ENCODE data around the gene DRAXIN.

Gene DRAXIN

DNA sequence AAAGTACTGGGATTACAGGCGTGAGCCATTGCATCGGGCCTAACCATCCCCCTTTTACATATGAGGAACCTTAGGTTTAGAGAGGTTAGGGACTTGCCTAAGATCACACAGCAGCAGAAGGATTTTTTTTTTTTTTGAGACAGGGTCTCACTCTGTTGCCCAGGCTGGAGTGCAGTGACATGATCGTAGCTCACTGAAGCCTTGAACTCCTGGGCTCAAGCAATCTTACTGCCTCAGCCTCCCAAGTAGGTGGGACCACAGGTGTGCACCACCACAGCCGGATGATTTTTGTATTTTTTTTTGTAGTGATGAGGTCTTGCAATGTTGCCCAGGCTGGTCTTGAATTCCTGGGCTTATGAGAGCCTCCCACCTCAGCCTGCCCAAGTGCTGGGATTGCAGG, 68.3 kb downstream of the DRAXIN start:
- no peak for DNase-seq

DNA sequence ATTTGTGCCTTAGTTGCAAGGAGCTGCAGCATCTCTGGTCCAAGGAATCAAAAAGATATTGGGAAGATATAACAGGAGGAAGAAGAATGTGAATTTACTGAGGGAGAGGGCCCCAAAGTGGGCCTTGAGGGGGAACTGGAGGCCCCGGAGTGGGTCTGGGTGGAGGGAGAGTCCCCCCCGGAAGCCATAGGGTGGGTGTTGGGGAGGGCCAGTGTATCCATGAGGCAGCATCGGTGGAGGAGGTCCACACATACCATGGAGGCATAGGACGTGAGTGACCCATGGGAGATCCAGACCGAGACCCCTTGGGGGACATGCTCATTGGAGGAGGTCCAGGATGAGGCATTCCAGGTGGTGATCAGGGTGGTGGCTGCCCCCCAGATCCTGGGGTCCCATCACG, 69.8 kb downstream of the DRAXIN start:
- DNase-seq: no peak

DNA sequence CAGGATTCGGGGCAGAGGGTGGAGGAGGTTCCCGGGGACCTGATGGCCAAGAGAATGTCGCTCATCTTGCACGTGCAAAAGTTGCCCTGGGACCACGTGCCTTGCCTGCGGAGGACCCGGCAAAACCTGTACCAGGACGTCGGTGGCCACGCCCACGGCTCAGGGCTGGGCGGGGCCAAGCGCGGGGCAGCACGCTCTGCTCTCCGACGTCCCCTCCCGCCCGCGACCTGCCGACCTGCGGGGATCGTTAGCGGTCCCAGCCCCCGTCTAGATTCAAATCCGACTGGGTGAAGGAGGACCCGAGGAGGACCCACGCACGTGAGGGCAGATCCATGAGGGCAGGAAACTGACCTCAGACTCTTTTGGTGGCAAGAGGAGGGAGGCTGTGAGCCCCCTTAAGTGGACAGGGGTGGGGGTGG, 70.5 kb downstream of the DRAXIN start, which contains the start of gene C1orf167:
Gene C1orf167, plus strand, starts transcription at position 206 of the 419 bp plus-strand sequence. CDS start 2,208 bp downstream, outside the sequence.
- DNase-seq: no peak

DNA sequence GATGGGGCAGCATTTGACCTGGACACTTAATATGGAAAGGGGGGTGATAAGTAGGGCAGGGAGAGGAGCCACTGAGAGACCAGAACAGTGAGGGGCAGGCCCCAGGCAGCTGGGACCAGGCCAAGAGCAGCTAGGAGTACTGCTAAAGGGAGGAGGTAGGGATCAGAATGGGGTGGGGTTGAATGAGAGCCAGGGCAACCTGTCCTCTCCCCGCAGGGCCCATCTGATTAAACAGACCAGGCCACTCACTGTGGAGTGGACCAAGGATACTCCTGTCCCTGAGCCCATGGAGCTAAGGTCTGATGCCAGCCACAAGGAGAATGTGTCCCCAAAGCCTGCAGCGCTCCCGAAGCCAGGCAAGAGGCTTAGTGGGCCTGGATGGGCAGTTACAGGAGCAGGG, 72.6 kb downstream of the DRAXIN start:
- DNase-seq: no peak

DNA sequence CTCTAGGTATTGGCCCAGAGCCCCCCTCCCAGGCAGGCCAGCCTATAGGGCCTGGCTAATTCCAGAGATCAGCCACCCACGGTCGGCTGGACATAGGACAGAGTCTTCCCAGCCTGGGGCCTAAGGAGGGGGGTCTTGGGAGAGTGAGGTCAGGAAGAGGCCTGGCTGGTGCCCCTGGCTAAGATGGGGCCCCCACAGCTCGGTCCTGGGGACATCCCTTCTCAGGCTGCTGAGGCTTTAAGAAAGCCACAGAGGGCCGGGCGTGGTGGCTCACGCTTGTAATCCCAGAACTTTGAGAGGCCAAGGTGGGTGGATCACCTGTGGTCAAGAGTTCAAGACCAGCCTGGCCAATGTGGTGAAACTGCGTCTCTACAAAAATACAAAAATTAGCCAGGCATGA, 73.0 kb downstream of the DRAXIN start:
- DNase-seq: no peak

DNA sequence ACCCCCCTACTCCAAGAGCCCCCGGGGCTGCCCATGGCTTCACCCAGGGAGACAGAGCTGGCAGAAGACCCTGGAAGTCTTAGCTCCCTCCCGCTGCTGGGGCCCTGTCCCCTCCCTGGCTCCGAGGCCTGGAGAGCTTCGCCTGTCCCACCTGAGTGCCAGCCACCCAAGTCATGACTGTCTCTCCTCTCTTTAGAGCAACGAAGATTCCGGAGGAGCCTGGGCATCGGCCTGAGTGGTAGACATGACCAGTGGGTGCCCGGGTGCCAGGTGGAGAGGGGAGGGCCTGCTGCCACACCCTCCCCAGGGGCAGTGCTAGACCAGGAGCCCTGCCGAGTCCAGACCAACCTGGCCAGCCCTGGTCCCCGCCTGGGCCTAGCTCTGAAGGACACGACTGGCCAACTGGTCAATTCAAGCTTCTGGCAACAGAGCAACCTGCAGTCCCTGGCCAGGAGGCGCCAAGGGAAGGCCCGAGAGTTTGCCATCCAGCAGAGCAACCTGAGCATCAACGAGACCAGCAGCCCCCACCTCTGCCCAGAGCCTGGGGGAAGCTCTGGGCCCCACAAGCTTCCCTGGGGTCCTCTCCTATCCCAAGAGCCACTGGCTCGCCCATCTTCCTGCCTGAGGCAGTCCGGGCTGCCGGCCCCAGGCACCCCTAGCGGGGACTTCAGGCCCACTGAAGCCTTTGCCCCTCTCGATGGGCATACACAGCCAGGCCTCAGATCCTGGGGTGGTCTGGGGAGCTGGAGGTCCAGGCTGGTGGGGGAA, 74.3 kb downstream of the DRAXIN start:
- DNase-seq: no peak

DNA sequence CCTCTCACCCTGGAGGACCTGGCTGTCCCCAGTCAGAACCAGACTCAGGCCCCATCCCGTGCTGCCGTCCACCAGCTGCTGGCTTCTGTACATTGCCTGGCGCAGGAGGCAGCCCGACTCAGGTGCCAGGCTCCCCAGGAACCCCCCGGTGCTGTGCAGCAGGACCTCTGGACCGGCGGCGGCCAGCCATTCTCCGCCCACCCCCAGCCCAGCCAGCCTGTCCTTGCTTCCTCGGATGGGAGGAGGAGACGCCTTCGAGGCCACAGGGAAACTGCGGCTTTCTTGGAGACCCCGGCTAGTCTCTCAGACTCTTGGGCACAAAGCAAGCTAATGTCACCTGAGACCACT, 74.9 kb downstream of the DRAXIN start:
- DNase-seq: no peak

DNA sequence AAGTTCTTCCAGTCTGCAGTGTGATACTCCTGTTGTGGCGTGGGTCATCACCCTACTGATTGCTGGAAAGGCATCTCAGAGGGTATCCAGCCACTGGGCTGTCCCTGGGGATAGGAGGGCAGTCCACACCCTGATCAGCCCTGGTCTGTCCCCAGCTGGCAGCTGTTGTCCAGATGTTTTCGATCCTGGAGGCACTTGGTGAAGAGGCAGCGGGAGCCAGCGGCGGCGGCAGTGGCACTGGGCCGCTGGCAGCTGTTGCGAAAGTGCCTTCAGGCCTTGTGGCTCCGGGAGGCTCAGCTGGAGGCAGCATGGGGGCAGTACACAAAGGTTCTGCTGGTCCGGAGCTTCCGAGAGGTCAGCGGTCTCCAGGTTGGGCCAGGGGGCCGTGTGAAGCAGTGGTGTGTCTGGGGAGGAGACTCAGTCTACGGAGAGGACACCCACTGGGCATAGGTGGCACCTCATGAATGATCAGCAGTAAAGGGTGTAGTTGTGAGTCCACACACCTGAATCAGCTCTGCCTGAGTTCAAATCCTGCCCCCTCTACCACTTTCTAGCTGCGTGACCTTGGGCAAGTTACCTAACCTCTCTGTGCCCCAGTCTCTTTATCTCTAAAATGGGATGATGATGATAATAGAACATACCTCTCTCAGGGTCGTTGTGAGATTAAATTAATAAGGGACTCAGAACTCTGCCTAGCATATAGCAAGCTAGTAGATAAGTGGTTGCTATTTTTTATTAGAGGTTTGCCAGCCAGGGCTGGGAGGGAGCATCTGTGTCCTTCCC, 76.6 kb downstream of the DRAXIN start:
- DNase-seq: no peak

DNA sequence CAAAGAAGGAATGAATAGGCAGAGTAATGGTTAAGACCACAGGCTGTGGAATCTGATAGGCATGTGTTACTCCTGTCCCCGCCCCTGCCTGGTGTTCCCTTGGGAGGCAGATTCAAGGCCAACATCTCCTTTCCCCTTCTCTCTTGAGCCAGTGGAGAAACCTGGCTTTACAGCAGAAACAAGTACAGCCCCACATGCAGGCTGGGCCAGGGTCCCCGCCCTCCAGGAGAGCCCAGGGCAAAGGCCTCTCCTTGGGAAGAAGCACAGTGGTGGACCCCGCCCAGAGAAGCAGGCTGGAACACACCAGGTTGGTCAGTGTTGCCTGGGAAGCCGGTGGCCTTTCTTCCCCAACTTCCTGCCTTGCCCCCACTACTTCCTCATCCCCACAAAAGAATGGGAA, 77.3 kb downstream of the DRAXIN start:
- no peak for DNase-seq

DNA sequence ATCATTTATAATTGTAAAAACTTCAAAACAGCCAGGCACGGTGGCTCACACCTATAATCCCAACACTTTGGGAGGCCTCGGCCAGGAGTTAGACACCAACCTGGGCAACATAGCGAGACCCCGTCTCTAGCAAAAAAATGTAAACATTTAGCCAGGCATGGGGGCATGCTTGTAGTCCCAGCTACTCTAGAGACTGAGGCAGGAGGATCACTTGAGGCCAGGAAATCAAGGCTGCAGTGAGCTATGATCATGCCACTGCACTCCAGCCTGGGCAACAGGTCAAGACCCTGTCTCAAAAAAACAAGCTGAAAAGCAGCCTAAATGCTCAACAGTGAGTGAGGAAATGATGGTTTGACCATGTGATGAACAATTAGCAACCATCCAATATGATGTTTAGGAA, 77.8 kb downstream of the DRAXIN start:
- DNase-seq: no peak

DNA sequence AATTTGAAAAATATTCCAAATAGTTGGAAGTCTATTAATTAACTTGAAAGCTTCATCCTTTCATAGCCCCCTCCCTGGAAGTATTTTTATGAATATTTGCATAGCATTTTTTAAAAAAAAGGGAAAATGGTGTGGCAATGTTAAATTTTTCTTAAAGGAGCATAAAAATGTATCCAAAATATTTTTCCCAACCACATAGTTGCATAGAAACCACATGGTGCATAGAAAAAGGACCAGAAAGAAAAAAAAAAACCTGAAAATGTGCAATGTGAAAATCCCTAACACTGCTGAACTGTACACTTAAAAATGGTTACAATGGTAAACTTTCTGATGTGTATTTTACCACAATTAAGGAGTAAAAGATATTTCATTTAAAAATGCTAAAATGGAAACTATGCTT, 78.5 kb downstream of the DRAXIN start:
- DNase-seq: no peak

DNA sequence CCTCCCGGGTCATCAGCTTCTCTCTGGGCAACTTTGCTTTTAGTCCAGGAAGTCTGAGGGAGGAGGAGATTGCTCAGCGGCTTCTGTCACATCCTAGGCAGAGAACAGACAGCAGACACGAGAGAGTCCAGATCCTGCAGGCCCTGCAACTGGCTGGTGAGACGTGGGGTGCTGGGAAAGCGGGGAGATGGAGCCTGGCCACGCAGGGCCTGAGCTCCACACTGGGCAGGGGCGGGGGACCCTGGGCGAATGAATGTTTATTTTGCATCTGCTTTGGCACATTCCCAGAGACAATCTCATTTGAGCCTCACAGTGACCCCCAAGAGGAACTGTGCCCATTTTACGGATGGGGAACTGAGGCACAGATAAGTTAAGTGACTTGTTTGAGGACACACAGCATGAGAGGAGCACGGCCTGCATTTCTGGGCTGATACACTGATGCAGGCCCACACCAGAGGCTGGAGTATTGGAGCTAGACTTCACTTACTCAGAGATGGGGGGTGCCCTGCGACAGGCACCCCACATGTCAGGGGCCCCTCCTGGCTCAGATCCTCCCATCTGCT, 80.1 kb downstream of the DRAXIN start:
- DNase-seq: no peak

DNA sequence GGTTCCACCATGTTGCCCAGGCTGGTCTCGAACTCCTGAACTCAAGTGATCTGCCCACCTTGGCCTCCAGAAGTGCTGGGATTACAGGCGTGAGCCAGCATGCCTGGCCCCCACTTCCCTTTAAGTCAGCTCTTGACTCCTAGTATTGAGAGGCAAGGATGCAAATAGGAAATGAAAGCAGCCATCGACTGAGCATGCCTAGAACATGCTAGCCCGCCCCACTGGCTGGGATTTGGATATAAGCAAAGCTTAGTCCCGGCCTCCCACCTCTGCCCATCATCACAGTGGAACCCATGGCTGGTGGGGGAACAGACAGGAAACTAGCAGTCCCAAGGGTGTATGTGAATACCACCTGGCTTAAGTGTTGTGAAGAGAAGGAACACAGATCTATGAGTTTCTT, 80.9 kb downstream of the DRAXIN start:
- DNase-seq: no peak

DNA sequence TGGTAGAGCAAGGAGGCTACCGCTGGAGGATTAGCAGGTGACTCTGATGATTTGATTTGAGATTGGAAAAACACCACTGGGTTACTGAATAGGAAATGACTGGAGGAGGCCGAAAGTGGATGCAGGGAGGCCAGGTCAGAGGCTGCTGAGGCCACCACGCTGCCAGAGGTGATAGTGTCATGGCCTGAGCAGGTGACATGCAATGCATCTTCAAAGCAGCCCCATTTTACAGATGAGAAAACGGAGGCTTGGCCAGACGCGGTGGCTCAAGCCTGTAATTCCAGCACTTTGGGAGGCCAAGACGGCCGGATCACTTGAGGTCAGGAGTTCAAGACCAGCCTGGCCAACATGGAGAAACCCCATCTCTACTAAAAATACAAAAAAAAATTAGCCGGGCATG, 83.2 kb downstream of the DRAXIN start:
- no peak for DNase-seq
